HG03025 (cell line): Measurements from ENCODE around the gene KLHDC7B.
"Not testable (repeated sequence)": the region's sequence is repeated elsewhere in the genome, so short reads cannot be mapped to it uniquely, and the experiment has no call there.

Source experiments
- ATAC-seq: cut with Tn5 transposase; IDR thresholded peaks from one replicate; pipeline ENCODE4 v1.9.1; 2021; ENCODE audit warnings: mild to moderate bottlenecking, moderate library complexity; ENCODE audit not compliant: unreplicated experiment, low FRiP score

Gene KLHDC7B

GRCh38 chr22:50528682-50529415 lies 16.9 kb upstream of the KLHDC7B start:
- no peak for ATAC-seq

- no peak for ATAC-seq
Observed at GRCh38 chr22:50529416-50529896, 16.2 kb upstream of the KLHDC7B start.

GRCh38 chr22:50529897-50530579 lies 15.7 kb upstream of the KLHDC7B start, which contains the start of gene TYMP:
TYMP (minus strand) TSS chr22:50530012; CDS start chr22:50529709, 303 bp downstream.
- no peak for ATAC-seq

DNA sequence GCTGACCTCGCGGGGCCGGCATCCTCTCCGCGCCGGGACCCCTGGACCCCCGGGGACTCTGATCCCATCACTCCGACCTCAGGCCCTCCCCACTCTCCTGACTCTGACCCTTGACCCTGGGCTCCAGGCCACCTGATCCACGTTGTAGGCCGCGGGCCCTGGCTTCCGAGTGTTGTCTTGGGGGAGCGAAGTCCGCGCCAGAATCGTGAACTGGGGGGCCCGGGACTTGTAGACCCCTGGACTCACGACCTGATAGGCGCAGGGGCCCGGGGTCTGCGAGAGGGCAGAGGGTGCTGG lies 15.2 kb upstream of the KLHDC7B start:
- no peak for ATAC-seq

- ATAC-seq = no peak
Observed at GRCh38 chr22:50530877-50531545, 14.7 kb upstream of the KLHDC7B start.

- ATAC-seq = no peak
Observed at GRCh38 chr22:50531546-50531961, 14.1 kb upstream of the KLHDC7B start.

DNA sequence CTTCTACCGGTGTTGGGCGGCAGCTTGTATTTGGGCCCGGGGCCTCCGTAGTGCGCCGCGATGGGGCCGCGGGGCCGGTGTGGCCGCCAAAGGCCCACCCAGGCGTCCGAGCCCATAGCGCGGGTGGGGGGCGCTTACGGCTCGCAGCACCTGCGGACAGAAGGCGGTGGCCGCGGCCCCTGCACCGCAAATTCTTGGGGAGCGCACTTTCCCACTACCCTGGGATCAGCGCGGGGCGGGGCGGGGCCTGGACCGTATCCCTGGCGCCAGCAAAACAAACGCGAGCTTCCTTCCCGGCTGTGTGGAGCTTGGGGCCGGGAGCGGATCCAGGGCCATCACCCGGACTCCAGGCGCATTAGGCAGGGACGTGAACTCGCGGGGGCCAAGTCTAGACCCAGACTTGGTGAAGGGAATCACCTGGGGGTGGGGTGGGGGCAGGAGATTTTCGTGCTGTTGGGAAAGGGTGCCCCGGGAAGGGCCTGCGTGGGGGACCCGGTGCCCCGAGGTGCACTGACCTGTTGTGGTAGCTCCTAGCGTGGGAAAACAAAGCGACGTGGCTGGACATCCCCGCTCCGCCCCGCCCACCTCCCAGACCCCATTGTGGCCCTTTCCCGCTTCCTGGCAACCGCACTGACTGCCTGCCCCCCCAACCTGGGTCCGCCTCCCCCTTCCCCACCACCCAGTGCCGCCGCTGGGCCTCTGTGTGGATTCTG lies 13.6 kb upstream of the KLHDC7B start:
- ATAC-seq = no peak

DNA sequence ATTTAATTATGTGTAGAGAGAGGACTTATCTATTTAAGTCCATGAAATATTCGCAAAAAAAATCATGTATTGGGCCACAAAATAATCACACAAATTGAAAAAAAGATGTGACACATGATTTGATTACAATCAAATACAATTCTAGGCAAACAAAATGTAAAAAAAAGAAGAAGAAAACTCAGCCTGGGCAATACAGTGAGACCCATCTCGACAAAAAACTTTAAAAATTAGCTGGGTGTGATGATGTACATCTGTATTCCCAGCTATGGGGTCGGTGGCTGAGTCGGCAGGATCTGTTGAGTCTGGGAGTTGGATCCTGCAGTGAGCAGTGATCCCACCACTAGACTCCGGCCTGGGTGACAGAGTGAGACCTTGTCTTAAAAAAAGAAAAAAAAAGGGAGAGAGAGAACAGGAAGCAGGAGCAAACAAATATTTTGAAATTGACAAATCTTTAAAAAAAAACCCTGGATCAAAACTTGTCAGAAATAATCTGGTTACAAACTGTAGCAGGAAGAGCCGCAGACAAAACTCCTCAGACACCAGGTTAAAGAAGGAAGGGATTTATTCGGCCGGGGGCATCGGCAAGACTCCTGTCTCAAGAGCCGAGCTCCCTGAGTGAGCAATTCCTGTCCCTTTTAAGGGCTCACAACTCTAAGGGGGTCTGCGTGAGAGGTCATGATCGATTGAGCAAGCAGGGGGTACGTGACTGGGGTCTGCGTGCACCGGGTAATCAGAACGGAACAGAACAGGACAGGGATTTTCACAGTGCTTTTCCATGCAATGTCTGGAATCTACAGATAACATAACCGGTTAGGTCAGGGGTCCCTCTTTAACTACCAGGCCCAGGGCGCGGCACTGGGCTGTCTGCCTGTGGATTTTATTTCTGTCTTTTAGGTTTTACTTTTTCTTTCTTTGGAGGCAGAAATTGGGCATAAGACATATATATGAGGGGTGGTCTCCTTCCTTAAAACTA lies 12.6 kb upstream of the KLHDC7B start:
- ATAC-seq = no peak

- not testable (repeated sequence) for ATAC-seq
Observed at GRCh38 chr22:50533856-50534711, 11.6 kb upstream of the KLHDC7B start.

- no peak for ATAC-seq
Observed at GRCh38 chr22:50535113-50535512, 10.6 kb upstream of the KLHDC7B start.

- ATAC-seq = no peak
Observed at GRCh38 chr22:50536226-50536625, 9.5 kb upstream of the KLHDC7B start.

- ATAC-seq = no peak
Observed at GRCh38 chr22:50537765-50538164, 7.9 kb upstream of the KLHDC7B start.

- ATAC-seq = no peak
Observed at GRCh38 chr22:50540381-50540780, 5.3 kb upstream of the KLHDC7B start.

- ATAC-seq = not testable (repeated sequence)
Observed at GRCh38 chr22:50541667-50542026, 4.1 kb upstream of the KLHDC7B start.

DNA sequence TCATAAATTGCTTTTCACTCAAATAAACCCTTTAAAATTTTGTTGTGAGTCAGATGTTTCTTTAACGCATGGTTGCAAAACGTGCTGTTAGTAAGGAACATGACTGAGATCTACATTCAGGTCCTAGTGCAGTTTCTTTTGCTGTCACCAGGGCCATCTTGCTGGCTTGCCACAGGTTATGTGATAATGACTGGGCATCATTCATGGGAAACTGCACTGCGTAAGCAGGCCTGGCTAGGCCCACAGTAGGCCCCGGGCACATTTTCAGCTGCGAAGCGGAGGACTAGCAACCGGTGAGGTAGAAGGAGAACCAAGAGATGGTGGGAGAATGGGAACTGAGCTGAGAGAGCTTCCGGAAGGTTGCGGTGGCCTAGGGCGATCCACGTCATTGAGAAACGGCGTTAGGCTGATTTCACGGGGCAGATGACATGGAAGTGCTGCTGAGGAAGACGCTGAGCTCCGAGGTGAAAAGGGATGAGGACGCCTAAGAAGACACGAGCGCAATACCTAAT lies 3.2 kb upstream of the KLHDC7B start:
- ATAC-seq = no peak

GRCh38 chr22:50544078-50544745 lies 1.5 kb upstream of the KLHDC7B start:
- no peak for ATAC-seq

DNA sequence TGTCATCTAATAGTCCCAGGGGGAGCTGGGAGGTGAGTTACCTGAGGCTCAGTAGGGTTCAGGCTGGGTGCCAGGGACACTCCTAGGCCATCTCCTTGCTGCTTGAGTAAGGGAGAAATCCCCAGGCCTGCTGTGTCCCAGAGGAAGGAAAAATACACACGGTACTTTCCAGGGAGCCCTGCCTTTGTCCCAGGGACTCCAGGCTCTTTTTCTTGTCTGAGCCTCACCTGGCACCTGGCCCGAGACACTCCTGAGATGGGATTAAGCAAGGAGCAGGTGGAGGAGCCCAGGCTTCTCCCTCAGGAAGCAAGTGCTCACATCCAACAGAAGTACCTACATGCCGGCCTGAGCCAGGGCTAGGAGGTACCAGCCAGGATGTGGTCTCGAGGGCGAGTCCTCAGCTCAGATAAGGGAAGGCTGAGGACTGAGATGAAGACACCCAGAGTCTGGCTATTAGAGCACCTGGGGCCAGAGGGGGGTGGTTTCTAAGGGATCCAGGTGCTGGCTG lies 899 bp upstream of the KLHDC7B start:
- ATAC-seq = no peak
